Testis (tissue), 2 donors: ENCODE results near the gene TTLL11.

ENCODE experiments used
- CTCF ChIP-seq, 3 experiments: fragments of 450-650 bp in 2 of 3; fragments of 200-600 bp in 1 of 3; sonication (generic) in 1 of 3; IDR thresholded peaks; one replicate each; pipeline ENCODE4 v1.5.1; 2016 to 2019; ENCODE audit warnings: antibody characterized with exemption in 3 of 3, mild to moderate bottlenecking in 2 of 3, moderate library complexity in 1 of 3
- POLR2A ChIP-seq: fragments of 450-650 bp; IDR thresholded peaks from one replicate; pipeline ENCODE4 v1.6.1; 2017; ENCODE audit warnings: antibody characterized with exemption, mild to moderate bottlenecking, moderate library complexity

- no peak for TF ChIP-seq CTCF (IDR thresholded peaks at IDR 0.05)
- TF ChIP-seq POLR2A = no peak
These were observed 216.9 kb downstream of the TTLL11 start for GRCh38 chr9:121876255-121876654.
